GM12892 (cell line): Measurements from ENCODE around the gene ODAD2.

Experiments
- POLR2A ChIP-seq: IDR thresholded peaks from 2 replicates; pipeline ENCODE4 v1.6.1; 2011; ENCODE audit warnings: low read depth, low read length, control low read depth
- POLR2AphosphoS5 ChIP-seq: IDR thresholded peaks from 2 replicates; pipeline ENCODE4 v1.6.1; 2011; ENCODE audit warnings: low read depth, low read length, control low read depth
- TAF1 ChIP-seq: IDR thresholded peaks from 2 replicates; pipeline ENCODE4 v1.6.1; 2011; ENCODE audit warnings: low read depth, mild to moderate bottlenecking, control low read depth, low read length, borderline replicate concordance

- no peak for TF ChIP-seq POLR2A
- no peak for TF ChIP-seq POLR2AphosphoS5
- no peak for TF ChIP-seq TAF1
Observed at GRCh38 chr10:27819781-27820531, 178.9 kb downstream of the ODAD2 start.
